GM18519 (cell line): Measurements from ENCODE around the gene MEN1.

Source experiments
- ATAC-seq: cut with Tn5 transposase; IDR thresholded peaks from one replicate; pipeline ENCODE4 v1.9.1; 2021; ENCODE audit warnings: mild to moderate bottlenecking, moderate library complexity; ENCODE audit not compliant: unreplicated experiment, low FRiP score

Gene MEN1

DNA sequence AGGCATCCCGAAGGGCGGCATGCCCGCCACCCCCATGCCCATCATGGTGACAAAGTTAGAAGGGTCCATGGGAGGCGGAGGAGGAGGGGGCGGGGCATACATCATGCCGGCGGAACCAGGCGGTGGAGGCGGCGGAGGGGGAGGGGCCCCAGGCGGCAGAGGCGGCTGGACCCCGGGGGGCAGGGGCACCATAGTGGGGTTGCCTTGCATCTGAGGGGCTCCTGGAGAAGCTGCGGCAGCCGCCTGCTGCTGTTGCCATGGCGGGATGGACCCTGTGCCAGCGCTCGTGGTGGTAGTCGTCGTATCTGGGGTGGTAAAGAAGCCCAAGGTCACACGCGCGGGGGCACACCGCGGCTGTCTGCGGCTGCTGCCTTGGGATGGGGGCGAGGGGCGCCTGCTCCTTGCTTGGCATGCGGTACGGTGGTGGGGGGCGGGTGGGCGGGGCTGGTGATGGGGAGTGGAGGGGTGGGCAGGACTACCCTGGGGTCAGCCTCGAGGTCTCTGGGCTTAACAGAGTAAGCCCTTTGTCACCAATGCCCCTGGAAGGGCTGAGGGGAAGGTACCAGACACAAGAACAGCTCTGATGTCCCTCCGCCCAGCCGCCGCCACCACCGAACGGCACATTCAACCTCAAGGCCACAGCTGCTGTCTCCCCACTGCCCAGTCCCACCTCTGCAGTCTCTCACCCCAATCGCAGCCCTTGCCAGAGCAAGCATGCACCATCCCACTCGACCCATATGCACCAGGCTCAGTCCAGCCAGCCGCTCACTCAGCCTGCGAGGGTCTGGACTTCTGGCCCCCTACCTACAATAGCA is 44.3 kb downstream of the MEN1 start:
- no peak for ATAC-seq

- no peak for ATAC-seq
Measured at GRCh38 chr11:64765291-64765850, 45.0 kb downstream of the MEN1 start.

DNA sequence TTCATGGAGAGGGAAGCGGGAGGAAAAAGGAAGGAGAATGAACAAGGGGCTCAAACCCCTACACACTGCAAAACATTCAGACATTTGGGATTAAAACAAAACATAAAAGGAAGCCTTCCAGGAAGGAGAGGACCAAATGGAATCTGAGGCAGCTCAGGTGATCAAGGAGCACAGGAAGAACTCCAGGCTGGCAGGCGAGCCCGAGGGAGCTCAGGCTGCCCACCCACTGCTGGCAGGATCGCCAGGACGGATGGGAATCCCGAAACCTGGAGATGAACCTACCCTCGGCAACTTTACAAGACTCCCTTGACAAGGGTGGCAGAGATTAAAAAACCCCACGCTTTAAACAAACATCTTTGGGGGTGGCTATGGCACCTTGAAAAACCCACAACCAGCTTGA is 45.6 kb downstream of the MEN1 start:
- ATAC-seq: no peak

GRCh38 chr11:64764040-64764611 is 46.2 kb downstream of the MEN1 start:
- no peak for ATAC-seq

GRCh38 chr11:64763526-64764039 is 46.8 kb downstream of the MEN1 start:
- ATAC-seq: no peak

- no peak for ATAC-seq
Measured at GRCh38 chr11:64762674-64763525, 47.5 kb downstream of the MEN1 start.

DNA sequence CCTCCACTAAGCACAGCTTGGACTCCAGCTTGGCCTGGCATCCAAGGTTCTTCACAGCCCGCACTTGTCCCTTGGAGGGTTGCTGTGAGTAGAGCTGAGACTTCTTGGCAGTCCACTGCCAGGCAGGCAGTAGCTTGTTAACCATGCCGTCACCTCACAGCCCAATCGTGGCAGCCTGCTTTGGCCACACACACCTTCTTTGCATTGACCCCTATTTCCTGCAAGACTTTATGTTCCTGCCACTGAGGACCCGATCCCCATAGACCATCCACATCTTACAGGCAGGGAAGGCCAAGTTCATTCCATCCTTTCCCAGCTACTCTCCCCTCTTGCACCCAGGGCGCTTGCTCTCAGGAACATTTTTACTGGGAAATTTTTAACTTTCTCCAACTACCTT is 48.1 kb downstream of the MEN1 start:
- no peak for ATAC-seq

DNA sequence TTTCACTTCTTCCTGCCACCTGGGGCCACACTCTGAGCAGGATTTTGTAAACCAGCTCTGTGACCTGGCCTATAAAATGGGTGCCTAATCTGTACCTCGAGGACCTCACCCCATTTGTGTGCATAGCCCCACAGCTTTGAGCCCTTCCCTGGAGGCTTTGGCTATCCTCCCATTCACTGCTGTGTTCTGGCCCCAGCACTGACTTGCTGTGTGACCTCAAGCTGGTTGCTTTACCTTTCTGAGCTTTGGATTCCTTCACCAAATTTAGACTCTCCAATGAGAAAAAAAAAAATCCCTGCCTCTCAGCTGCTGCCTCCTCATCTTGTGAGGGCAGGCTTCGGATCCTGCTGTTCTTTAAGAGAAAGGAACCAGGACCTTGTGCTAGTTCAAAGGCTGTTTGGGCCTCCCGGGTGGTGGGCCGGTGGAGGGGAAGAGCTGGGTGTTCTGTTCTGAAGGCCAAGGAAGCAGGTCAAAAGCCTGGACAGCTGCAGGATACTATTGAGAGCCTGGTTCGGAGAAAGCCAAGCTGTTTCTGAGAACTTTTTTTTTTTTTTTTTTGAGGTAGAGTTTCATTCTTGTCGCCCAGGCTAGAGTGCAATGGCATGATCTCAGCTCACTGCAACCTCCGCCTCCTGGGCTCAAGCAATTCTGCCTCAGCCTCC is 49.5 kb downstream of the MEN1 start:
- ATAC-seq: no peak

DNA sequence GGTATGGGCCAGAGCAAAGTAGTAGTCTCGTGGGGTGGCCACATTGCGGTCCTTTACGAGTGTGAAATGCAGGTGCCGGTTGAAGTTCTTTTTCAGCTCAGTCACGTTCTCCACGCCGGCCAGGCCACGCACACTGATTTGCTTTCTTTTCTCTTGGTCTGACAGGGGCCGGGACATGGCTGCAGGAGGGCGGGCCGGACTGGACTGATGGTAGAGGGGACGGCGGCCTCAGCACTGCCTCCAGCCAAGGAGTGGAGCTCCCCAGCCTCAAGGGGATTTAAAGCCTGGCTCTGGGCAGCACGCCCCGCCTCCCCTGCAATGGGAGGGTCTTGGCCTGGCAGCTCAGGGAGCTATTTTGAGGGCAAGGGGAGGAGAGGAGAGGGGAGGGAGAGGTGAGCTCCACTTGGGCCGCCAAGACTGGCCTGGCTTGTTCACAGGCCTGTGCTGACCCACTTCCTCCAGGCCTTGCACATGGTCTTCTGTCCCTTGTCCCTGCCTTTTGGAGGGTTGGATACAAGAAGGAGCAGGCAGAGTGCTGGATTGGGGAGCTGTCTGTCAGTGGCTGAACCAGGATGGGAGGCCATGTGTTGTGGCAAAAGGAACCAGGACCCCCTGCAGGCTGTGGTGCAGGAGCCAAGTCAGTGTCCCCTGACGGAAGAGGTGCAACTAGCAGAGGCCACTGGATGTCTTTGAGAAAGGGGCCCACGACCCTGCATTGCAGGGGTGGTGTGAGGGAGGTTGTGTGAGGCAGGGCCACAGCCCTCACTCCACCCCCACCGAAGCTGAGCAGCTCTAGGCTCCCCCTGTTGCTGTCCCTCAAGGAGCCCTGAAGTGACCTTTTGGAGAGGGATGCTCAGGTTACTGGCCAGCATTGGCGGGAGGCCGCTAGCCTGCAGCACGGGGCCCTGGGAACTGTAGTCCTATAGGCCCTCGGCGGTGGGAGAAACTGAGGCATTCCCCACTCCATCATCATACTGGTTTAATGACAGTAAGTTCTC is 50.3 kb downstream of the MEN1 start, which contains the start of gene PYGM:
Gene PYGM, minus strand, starts transcription at position 253 of the 998 bp plus-strand sequence. Its CDS starts 76 bp downstream, at position 177.
- no peak for ATAC-seq

DNA sequence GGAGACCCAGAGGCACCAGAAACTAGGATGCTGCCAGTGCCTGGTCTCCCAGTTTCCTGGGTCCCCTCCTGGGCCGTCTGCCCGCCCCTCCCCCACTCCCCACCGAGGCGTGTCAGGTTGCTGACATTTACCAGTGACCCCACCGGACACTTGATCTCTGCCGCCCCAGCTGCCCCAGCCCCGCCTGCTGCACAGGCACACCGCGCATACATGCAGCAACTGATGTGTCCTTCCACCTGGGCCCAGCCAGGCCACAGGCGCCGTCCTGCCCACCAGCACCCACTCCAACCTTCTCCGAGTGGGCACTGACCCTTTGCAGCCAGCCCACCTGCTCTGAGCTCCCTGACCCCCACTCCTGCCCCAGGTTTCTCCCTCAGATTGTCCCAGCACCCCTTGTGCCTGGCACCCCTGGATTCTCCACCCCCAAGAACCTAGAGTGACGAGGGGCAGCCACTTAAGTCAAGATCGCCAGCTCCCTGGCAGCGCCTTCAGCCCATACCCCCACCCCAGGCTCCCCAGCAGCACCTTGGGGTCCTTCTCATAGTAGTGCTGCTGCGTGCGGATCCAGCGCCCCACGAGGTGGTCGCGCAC is 51.1 kb downstream of the MEN1 start:
- no peak for ATAC-seq

DNA sequence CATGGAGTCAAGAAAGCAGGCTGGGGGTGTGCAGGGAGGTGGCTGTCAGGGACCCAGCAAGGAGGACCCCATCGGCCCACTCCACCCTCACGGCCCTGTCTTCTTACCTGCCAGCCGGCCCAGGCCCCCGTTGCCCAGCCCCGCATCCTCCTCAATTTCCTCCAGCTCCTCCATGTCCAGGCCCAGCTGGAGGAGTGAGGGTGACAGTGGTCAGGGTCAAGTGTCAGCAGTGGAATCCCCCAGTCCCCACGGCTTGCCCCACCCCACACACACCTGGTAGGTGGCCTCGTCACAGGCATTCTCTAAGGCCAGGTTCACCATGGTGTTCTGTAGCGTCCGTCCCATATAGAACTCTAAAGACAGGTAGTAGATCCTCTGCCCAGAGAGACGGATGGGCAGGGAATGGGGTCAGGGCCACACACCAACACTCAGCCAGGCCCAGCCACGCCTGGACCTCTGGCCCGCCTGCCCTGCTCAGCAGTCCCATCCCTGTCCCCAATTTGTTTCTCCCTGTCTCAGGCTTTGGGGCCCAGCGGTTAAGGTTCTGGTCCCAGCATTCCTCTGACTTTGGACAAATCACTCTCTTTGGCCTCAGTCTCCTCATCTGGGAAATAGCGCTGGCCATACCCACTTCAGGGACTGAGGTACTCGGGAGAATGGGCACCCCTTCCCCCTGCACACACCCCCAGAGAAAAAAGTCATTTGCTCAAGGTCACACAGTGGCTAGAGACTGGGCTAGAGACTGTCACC is 51.8 kb downstream of the MEN1 start:
- no peak for ATAC-seq

- no peak for ATAC-seq
Measured at GRCh38 chr11:64757549-64758329, 52.6 kb downstream of the MEN1 start.

GRCh38 chr11:64755681-64756361 is 54.5 kb downstream of the MEN1 start:
- no peak for ATAC-seq

DNA sequence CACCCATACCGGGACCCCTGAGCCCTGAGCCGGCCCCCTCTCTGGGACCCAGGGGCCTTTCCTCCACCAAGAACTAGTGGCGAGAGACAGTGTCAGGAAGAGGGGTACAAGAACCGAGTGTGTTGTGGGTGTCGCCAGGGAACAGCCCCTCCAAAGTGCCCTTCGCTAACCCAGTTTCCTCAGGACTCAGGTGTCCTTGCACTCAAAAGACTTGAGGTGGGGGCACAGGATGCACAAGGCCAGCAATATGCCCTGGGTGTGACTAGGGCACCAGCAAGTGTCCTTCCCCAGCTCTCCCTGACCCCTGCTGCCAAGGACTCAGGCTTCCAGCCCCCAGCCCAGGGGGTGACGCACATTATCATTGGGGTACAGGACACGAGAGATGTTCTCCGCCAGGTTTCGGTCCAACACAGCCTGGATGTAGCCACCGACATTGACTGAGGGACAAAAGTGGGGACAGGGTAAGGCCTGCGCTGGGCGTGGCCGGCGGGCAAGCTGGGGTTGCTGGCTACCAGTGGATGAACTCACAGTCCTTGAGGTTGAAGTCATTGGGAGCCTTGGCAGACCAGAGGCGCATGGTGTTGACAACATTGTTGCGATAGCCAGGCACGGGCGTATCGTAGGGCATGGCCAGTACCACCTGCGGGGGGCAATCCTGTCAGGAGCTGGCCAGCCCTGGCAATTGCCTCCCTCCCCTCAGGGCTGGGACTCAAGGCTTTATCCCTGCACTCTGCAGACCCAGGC is 55.3 kb downstream of the MEN1 start:
- no peak for ATAC-seq

DNA sequence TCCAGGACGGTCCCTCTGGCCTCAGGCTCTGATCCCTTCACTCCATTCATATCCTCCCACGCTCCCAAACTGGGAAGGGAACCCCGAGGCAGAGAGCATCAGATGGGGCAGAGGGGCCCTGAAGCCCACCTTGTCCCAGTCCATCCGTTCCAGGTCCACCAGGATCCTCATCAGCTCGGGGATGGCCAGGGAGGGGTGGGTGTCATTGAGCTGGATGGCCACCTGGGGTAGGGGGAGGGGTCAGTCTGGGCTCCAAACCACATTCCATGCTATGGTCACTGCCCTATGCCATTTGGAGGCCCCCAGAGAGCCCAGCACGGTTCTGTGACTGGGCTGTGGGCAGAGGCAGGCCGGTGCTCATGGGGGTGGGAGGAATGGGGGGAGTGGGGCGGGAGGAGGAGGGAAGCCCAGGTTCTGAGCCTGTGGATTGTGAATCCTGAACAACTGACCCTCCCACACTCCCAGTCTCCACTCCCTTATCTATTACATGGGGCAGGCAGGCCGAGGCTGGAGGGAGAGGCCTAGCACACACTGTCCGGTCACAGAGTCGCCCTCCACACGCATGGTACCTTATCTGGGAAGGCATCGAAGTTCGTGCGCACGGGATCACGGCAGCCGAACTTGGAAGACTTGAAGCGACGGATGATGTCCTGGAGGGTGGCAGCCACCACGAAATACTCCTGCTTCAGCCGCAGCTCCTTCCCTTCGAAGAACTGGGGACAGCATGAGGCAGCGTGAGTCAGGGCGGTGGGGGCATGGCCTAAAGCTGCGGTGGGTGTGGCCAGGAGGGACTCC is 56.0 kb downstream of the MEN1 start:
- ATAC-seq: no peak
